OCI-LY7 (cell line): ENCODE results near the gene TFEC.

Source experiments
- EZH2phosphoT487 ChIP-seq: fragments of 200-600 bp; sonication (generic); IDR thresholded peaks from 2 replicates; pipeline ENCODE4 v1.6.1; 2018; ENCODE audit warnings: low read depth, borderline replicate concordance, mild to moderate bottlenecking, mixed run types, antibody characterized with exemption, low read length, moderate library complexity, mixed read lengths
- TF ChIP-seq, protein P1 (sequence below): fragments of 200-600 bp; sonication (generic); conservative IDR thresholded peaks from 2 replicates; pipeline ENCODE4 v1.5.1; 2014; ENCODE audit warnings: mild to moderate bottlenecking, antibody characterized with exemption, low read length, moderate library complexity, mixed read lengths

DNA sequence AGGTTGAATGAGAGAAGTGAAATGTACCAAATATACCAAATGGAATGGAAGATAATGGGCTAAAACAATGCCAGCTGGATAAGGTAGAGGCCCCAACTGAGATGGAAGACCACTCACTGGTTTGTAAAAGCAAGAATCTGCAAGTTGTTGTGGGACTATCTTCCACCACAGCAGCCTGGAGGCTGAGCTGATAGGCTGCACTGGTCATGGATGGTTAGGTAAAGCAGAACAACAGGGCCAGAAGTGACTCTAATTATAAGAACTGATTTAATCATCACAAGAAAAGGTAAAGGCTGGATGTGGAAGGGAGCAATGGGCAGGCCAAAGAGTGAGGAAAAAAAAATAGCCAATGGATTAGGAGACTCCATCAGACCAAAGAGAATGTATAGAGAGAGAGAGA is 11.8 kb downstream of the TFEC start:
- TF ChIP-seq, protein P1, sequence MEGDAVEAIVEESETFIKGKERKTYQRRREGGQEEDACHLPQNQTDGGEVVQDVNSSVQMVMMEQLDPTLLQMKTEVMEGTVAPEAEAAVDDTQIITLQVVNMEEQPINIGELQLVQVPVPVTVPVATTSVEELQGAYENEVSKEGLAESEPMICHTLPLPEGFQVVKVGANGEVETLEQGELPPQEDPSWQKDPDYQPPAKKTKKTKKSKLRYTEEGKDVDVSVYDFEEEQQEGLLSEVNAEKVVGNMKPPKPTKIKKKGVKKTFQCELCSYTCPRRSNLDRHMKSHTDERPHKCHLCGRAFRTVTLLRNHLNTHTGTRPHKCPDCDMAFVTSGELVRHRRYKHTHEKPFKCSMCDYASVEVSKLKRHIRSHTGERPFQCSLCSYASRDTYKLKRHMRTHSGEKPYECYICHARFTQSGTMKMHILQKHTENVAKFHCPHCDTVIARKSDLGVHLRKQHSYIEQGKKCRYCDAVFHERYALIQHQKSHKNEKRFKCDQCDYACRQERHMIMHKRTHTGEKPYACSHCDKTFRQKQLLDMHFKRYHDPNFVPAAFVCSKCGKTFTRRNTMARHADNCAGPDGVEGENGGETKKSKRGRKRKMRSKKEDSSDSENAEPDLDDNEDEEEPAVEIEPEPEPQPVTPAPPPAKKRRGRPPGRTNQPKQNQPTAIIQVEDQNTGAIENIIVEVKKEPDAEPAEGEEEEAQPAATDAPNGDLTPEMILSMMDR: no peak
- TF ChIP-seq EZH2phosphoT487: no peak
